HEK293 (cell line): ENCODE results near the gene INSYN2B.

ENCODE experiments used
- CTCF ChIA-PET: fragments of 350-600 bp; formaldehyde crosslinking; extraction: SDS; loops from one replicate; lab custom pipeline; 2021; ENCODE audit warnings: antibody characterized with exemption; lab: Yijun Ruan, JAX
- POLR2A ChIA-PET: fragments of 300-600 bp; formaldehyde crosslinking; extraction: SDS; loops from one replicate; lab custom pipeline; 2020; ENCODE audit warnings: antibody characterized with exemption, inconsistent platforms; lab: Yijun Ruan, JAX
- H3K27ac ChIP-seq: fragments of 200-500 bp; sonication (Bioruptor generic); 2 replicates; pipeline ENCODE4 v1.5.1; 2014; ENCODE audit warnings: low read depth, low read length, control low read depth, inconsistent platforms; ENCODE audit errors: extremely low read depth
- H3K36me3 ChIP-seq, 2 experiments: fragments of 200-500 bp in 1 of 2; sonication (Bioruptor generic) in 1 of 2; 1 replicate in 1 of 2; 2 replicates in 1 of 2; pipeline ENCODE4 v1.5.1; 2014 to 2017; ENCODE audit warnings: inconsistent platforms in 2 of 2, low read length in 2 of 2; ENCODE audit not compliant: control insufficient read depth in 2 of 2, insufficient read depth in 1 of 2
- H3K4me1 ChIP-seq: fragments of 200-500 bp; sonication (Bioruptor generic); 2 replicates; pipeline ENCODE4 v1.5.1; 2014; ENCODE audit warnings: mild to moderate bottlenecking, low read length, inconsistent platforms; ENCODE audit not compliant: control insufficient read depth, insufficient read depth
- H3K4me3 ChIP-seq: 2 replicates; pipeline ENCODE4 v1.5.1; 2011; ENCODE audit warnings: low read depth, mild to moderate bottlenecking, control low read depth, low read length, moderate library complexity
- H3K9me3 ChIP-seq: fragments of 200-500 bp; sonication (Bioruptor generic); 2 replicates; pipeline ENCODE4 v1.5.1; 2014; ENCODE audit warnings: low read depth, low read length, inconsistent platforms; ENCODE audit not compliant: control insufficient read depth, insufficient read depth
- CTCF ChIP-seq: fragments of 450-650 bp; formaldehyde crosslinking; IDR thresholded peaks from 2 replicates; pipeline ENCODE4 v1.5.1; 2016; ENCODE audit warnings: missing biosample characterization, missing genetic modification characterization
- GLI4 ChIP-seq: fragments of 450-650 bp; formaldehyde crosslinking; IDR thresholded peaks from 2 replicates; pipeline ENCODE4 v1.5.1; 2016; ENCODE audit warnings: missing biosample characterization, missing genetic modification characterization
- KLF16 ChIP-seq: fragments of 450-650 bp; formaldehyde crosslinking; IDR thresholded peaks from 2 replicates; pipeline ENCODE4 v1.5.1; 2017; ENCODE audit warnings: missing biosample characterization, missing genetic modification characterization
- MZF1 ChIP-seq: fragments of 450-650 bp; formaldehyde crosslinking; IDR thresholded peaks from 2 replicates; pipeline ENCODE4 v1.5.1; 2017; ENCODE audit warnings: missing biosample characterization, missing genetic modification characterization, borderline replicate concordance
- PRDM1 ChIP-seq: fragments of 450-650 bp; formaldehyde crosslinking; IDR thresholded peaks from 2 replicates; pipeline ENCODE4; 2016; ENCODE audit warnings: missing biosample characterization, missing genetic modification characterization
- PRDM4 ChIP-seq: fragments of 450-650 bp; formaldehyde crosslinking; IDR thresholded peaks from 2 replicates; pipeline ENCODE4 v1.5.1; 2017; ENCODE audit warnings: missing biosample characterization, missing genetic modification characterization
- PRDM6 ChIP-seq: fragments of 450-650 bp; formaldehyde crosslinking; IDR thresholded peaks from 2 replicates; pipeline ENCODE4 v1.5.1; 2017; ENCODE audit warnings: missing biosample characterization, missing genetic modification characterization
- ZBTB20 ChIP-seq: fragments of 450-650 bp; formaldehyde crosslinking; IDR thresholded peaks from 2 replicates; pipeline ENCODE4 v1.5.1; 2016; ENCODE audit warnings: missing biosample characterization, missing genetic modification characterization
- ZNF146 ChIP-seq: fragments of 450-650 bp; formaldehyde crosslinking; IDR thresholded peaks from 2 replicates; pipeline ENCODE4 v1.5.1; 2016; ENCODE audit warnings: missing biosample characterization, missing genetic modification characterization
- ZNF214 ChIP-seq: fragments of 450-650 bp; formaldehyde crosslinking; IDR thresholded peaks from 2 replicates; pipeline ENCODE4 v1.5.1; 2017; ENCODE audit warnings: missing biosample characterization, mild to moderate bottlenecking, missing genetic modification characterization, borderline replicate concordance
- ZNF341 ChIP-seq: fragments of 450-650 bp; formaldehyde crosslinking; IDR thresholded peaks from 2 replicates; pipeline ENCODE4; 2016; ENCODE audit warnings: low read depth, missing biosample characterization, missing genetic modification characterization
- ZNF433 ChIP-seq: fragments of 450-650 bp; formaldehyde crosslinking; IDR thresholded peaks from 2 replicates; pipeline ENCODE4 v1.5.1; 2016; ENCODE audit warnings: missing biosample characterization, missing genetic modification characterization, low read depth
- ZNF501 ChIP-seq: fragments of 450-650 bp; formaldehyde crosslinking; IDR thresholded peaks from 2 replicates; pipeline ENCODE4 v1.5.1; 2016; ENCODE audit warnings: missing biosample characterization, missing genetic modification characterization
- ZNF513 ChIP-seq: fragments of 450-650 bp; IDR thresholded peaks from 2 replicates; pipeline ENCODE4 v1.5.1; 2018; ENCODE audit warnings: missing biosample characterization, missing genetic modification characterization
- ZNF514 ChIP-seq: fragments of 450-650 bp; formaldehyde crosslinking; IDR thresholded peaks from 2 replicates; pipeline ENCODE4 v1.5.1; 2016; ENCODE audit warnings: missing biosample characterization, missing genetic modification characterization
- ZNF544 ChIP-seq: fragments of 450-650 bp; formaldehyde crosslinking; IDR thresholded peaks from 2 replicates; pipeline ENCODE4 v1.5.0; 2017; ENCODE audit warnings: missing biosample characterization, missing genetic modification characterization
- ZNF561 ChIP-seq: fragments of 450-650 bp; IDR thresholded peaks from 2 replicates; pipeline ENCODE4 v1.5.1; 2018; ENCODE audit warnings: missing biosample characterization, missing genetic modification characterization, borderline replicate concordance
- ZNF600 ChIP-seq: fragments of 450-650 bp; formaldehyde crosslinking; IDR thresholded peaks from 2 replicates; pipeline ENCODE4 v1.5.1; 2016; ENCODE audit warnings: missing biosample characterization, missing genetic modification characterization
- ZNF623 ChIP-seq: fragments of 450-650 bp; formaldehyde crosslinking; IDR thresholded peaks from 2 replicates; pipeline ENCODE4 v1.5.1; 2016; ENCODE audit warnings: missing biosample characterization, missing genetic modification characterization
- ZNF704 ChIP-seq: fragments of 450-650 bp; formaldehyde crosslinking; IDR thresholded peaks from 2 replicates; pipeline ENCODE4 v1.5.1; 2016; ENCODE audit warnings: missing biosample characterization, missing genetic modification characterization
- ZNF777 ChIP-seq: fragments of 450-650 bp; formaldehyde crosslinking; IDR thresholded peaks from 2 replicates; pipeline ENCODE4 v1.5.1; 2017; ENCODE audit warnings: missing biosample characterization, missing genetic modification characterization, borderline replicate concordance
- ZSCAN18 ChIP-seq: fragments of 450-650 bp; formaldehyde crosslinking; IDR thresholded peaks from 2 replicates; pipeline ENCODE4 v1.5.1; 2016; ENCODE audit warnings: missing biosample characterization, missing genetic modification characterization

INSYN2B gene

GRCh38 chr5:169897481-169897880 lies 82.8 kb downstream of the INSYN2B start:
- POLR2A ChIA-PET: no interaction called here
- Histone ChIP-seq H3K4me3 (no peak overlapping the region), H3K4me1 (no peaks in the 10 kb centered on the region)

GRCh38 chr5:169895926-169896325 lies 84.4 kb downstream of the INSYN2B start:
- H3K4me1 ChIP-seq: no peaks in the 10 kb centered on the region
- no peak overlapping the region for H3K4me3 ChIP-seq
- ChIA-PET CTCF (interaction anchor here (1.4 kb wide), 1 partner anchor 85 kb away, joined by 3 read pairs; the partner anchor contains the start of gene INSYN2B), POLR2A (no interaction called here)
- TF ChIP-seq ZNF777 (no peak), ZNF600 (tag by site-specific recombination) (no peak), GLI4 (tag by site-specific recombination) (no peak), ZNF513 (tag by site-specific recombination) (no peak), PRDM4 (tag by site-specific recombination) (no peak), ZNF501 (tag by site-specific recombination) (no peak), ZSCAN18 (no peak), ZNF214 (tag by site-specific recombination) (no peak), PRDM1 (tag by site-specific recombination) (no peak), CTCF (tag by site-specific recombination) (no peak)
- H3K27ac ChIP-seq: no peak overlapping the region
- no peaks in the 10 kb centered on the region for H3K36me3 ChIP-seq
- no peaks in the 10 kb centered on the region for H3K9me3 ChIP-seq

More at GRCh38 chr5:169897481-169897880, 82.8 kb downstream of the INSYN2B start:
- CTCF ChIA-PET: interaction anchor here (1.1 kb wide), 1 partner anchor 28 kb away, joined by 3 read pairs; no protein-coding TSS in a partner anchor
- H3K27ac ChIP-seq: no peak overlapping the region
- no peak for TF ChIP-seq ZNF561
- H3K9me3 ChIP-seq: no peaks in the 10 kb centered on the region
- H3K36me3 ChIP-seq: no peaks in the 10 kb centered on the region

GRCh38 chr5:169893571-169893970 lies 86.7 kb downstream of the INSYN2B start:
- no peak overlapping the region for H3K4me3 ChIP-seq
- no peaks in the 10 kb centered on the region for H3K4me1 ChIP-seq
- no peaks in the 10 kb centered on the region for H3K36me3 ChIP-seq
- no peaks in the 10 kb centered on the region for H3K9me3 ChIP-seq
- no peak overlapping the region for H3K27ac ChIP-seq
- ChIA-PET POLR2A (no interaction called here), CTCF (interaction anchor here (1.9 kb wide), 1 partner anchor 87 kb away, joined by 4 read pairs; the partner anchor contains the start of gene INSYN2B)
- TF ChIP-seq ZNF514 (tag by site-specific recombination) (no peak), ZNF704 (tag by site-specific recombination) (no peak), ZNF623 (tag by site-specific recombination) (no peak), ZNF433 (tag by site-specific recombination) (no peak), PRDM6 (tag by site-specific recombination) (no peak), ZNF544 (tag by site-specific recombination) (no peak), ZBTB20 (no peak), KLF16 (tag by site-specific recombination) (no peak), ZNF146 (no peak), ZNF341 (tag by site-specific recombination) (no peak), MZF1 (tag by site-specific recombination) (no peak)
